ENCODE results near the gene ZNF32.

The ZNF32 gene, protein sequence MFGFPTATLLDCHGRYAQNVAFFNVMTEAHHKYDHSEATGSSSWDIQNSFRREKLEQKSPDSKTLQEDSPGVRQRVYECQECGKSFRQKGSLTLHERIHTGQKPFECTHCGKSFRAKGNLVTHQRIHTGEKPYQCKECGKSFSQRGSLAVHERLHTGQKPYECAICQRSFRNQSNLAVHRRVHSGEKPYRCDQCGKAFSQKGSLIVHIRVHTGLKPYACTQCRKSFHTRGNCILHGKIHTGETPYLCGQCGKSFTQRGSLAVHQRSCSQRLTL

DNA sequence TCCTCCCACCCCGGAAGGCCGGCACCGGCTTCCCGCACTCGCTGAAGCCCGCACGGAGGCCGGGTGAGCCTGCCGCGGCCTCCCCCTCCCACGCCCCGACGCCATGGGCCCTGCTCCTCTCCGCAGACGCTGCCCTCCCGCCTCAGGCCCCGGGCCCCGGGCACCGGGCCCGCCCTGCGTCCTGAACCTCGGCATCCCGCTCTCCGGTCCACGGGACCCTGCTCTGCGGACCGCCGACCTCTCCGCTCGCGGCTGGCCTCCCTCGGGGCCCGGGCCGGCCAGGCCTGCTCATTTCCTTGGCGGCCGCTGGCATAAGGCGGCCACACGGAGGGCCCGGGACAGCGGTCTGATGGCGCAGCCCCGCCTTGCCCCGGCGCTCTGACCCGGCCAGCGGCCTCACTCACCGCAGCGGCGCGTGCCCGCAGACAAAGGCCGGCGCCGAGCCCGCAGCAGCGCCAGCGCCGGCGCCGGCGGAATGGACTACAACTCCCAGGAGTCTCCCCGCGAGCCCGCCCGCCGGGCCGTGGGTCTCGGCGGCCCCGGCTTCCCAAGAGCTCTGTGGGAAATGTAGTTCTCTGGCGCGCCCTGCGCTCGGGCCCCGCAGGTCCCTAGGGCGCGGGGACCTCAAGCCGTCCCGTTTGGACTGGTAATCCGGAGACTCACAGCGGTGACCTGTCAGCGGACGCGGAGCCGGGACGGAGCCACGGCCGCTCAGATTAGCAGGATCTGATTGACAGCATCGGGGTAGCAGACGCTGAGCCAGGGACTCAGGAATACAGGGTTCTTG lies at the start of gene ZNF32:
ZNF32 (minus strand) TSS at position 484 of the 787 bp plus-strand sequence. CDS start 2,748 bp downstream, outside the sequence.
- peak; percentile 46 for DNase-seq

DNA sequence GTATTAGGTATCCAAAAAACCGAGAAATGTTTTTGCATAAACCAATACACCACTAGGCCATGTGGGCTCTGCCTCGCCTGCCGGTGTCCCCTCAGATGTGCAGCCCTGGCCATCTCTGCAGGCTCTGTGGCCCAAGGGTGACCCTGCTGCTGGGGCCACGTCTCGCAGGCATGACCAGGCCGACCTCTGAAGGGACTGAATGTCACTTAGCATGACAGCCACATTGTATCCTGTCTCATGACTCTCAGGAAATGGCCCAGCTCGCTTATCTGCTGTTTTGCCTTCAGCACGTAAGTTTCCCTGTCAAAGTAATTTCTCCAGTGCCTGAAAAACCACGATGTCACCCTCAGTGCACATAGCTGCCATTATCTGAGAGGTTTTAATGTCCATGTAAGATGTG lies 49.5 kb upstream of the ZNF32 start:
- no peak for DNase-seq

DNA sequence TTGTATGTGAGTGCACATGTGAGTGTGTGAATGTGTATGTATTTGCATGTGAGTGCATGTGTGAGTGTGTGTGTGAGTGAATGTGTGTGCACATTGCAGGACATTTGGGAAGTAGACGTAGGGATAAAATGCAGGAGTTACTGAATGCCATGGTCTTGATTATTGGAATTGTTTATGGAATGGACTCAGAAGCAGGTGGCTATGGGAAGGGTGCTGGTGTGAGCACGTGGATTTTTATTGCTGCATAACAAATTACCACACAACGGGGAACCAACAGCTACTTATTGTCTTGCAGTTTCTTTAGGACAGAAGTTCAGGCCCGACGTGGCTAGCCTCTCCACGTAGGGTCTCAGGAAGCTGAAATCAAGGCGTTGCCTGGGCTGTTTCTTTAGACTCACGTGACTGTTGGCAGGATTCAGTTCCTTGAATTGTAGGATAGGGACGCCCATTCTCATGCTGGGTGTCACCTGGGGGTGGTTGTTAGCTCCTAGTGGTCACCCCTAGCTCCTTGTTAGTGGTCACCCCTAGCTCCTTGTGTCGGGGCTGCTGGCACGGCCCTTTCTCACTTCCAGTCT lies 48.3 kb upstream of the ZNF32 start:
- no peak for DNase-seq

DNA sequence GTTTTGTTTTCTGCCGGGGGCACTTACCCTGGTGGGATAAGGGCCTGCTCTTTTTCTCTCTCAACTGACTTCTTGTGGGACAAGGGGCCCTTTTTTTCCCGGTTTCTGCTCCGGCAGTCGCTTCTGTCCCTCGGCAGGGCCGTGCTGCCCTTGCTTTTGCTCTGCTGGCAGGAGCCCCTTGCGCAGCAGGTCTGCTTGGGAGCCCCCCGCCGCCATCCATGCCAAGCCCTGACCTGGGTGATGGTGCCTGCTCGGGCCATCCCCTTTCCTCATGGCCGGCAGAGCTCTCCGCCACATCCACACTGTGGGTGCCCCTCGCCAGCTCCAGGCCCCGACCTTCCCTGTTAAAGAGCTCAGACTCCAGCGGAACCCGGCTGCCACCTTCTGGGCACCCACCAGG lies 47.0 kb upstream of the ZNF32 start:
- no peak for DNase-seq

DNA sequence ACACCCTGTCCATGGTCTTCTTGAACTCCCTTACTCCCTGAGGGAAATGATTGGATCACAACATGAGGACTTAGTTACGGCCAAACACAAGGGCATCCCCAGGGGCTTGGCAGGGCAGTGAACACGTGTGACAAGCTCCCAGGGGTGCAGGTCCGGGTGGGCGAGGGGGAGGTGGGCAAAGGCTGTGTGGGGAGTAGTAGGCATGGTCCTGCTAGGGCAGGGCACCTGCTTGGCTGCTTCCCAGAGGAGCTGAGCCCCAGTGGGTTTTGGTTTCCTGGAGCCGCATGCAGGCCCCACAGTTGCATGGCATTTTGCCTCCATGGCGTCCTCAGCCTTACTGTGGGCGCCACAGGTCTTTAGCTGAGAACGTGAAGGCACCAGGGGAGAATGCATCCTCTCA lies 46.6 kb upstream of the ZNF32 start:
- DNase-seq, result no peak

DNA sequence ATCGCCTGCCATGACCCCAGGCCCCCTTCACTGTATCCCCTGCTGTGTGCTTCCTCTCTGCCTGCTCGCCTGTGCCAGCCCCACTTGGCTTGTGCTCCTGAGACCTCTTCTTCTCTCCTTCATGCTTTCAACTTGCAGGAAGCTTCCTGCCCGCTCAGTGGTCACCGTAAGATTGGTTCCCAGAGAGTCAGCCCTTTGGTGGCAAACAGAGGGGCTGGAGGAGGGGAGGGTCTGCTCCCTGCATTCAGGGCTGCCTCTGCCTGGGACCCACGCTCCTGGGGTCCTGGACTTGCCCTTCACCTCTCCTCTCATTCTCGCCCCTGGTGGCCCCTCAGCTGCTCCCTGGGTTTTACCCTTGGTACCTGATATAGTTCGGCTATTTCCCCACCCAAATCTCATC lies 45.8 kb upstream of the ZNF32 start:
- no peak for DNase-seq

DNA sequence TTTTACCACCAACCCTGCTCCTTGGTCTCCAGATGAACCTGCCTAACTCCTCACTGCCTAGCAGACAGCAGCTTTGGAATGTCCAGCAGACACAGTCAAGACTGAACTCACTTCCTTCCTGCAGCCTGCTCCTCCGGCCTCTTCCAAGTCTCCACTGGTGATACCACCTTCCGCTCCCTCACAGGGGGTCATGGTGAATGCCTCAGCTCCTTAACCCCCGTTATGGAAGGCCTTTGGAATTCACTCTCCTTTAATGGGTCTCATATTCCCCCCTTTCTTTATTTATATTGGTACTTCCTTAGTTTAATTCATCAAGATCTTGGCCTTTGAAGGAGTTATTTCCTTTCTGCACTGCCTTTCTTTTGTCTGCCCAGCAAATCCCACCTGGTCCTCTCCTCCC lies 44.9 kb upstream of the ZNF32 start:
- no peak for DNase-seq

DNA sequence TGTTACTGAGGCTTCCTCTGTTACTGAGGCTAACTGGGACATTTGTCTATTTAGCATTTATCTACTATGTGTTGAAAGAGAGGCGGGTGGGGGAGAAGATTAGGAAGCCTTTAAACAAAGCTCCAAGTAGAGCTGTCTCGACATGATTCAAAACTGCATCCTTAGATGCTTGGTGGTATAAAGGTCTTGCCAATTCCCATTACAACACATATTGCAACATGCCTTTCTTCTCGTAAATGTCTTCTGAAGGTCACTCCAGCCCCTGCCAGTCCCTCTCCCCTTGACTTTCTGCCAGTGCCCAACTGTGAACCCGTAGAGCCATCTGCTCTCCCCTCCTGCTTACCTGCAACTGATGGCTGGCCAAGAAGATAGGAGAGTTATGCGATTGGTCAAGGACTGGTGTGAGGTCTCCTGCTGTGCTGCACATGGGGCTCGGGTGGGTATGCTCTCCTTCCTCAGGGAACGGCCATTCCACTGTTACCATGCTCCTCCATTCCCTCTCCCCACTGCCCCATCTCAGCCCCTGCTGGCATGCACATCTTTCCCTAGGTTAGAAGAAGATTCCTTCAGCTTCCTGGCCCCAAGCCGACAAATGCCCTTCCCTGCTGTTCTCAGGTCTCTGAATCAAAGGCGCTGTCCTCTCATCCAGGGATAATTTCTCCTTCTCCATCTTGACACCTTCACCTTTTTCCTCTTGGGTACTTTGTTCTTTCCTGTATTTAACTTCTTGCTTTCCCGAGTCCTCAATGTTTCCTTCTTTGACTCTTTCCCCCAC lies 43.6 kb upstream of the ZNF32 start:
- no peak for DNase-seq

DNA sequence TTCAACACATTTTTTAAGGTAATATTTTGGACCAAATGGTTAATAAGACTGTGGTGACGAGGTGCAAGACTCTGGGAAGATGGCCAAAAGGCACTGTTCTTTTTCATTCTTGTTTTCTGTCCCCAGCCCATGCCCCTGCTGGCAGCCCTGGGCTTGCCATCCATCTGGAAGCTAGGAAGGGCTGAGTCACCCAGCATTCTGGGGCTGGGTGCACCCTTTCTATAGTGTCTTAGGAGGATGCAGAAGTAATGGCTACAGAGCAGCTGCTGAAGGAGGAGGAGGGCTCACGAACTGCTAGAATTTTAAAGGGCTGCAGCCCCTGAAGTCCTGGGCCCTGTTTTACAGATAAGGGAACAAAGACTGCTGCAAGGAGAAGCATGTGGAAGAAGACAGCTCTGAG lies 42.8 kb upstream of the ZNF32 start:
- no peak for DNase-seq

DNA sequence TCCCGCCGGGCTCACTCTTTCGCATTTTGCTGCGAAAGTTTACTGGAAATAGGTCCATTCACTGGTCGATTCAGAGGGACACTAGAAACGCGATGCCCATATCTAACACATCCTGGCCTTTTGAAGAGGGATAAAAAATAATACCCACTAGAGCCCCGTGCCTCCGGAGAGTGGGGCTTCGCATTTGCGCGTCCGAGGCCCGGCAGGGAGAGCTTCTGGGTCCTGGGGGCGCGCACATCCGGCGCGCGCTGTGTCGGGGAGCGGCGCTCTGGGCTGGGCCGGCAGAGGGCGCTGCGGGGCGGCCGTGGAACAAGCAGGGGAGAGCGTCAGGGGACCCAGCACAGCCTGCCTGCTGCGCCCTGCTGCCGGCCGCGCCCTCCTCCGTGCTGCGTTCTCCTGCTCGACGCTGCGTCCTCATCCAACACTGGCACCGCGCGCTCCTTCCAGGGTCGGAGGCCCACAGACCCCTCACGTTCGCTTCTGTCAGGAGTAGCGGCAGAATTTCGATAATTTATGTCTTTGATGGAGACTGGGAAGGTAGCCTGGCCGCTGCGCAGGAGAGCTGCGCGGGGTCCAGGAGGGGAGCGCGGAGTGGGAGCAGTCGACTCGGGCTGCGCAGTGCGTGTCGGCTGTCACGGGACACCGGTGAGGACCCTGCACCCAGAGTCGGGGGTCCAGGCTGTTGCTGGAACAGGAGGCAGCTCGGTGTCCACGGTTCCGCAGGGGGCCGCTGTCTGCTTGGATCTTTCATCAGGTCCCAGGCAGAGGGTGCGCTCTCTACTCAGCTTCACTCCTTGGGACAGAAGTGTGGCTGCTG lies 41.5 kb upstream of the ZNF32 start:
- DNase-seq, result no peak

DNA sequence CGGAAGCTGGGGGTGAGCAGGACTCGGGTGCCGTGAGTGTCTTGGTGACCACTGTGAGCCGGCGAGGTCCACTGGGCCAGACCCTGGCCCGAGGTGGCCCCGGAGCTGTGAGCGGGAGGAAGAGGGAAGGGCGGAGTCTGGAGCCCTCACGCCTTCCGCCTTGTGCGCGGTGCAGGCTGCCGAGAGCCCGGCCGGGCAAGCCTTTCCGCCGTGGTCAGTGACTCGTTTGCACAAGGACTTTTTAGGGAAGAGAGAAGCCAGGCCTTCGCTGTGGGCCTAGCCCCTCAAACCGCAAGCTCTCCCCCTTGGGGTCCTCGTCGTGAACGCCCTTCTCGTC lies 40.9 kb upstream of the ZNF32 start:
- DNase-seq, result no peak

DNA sequence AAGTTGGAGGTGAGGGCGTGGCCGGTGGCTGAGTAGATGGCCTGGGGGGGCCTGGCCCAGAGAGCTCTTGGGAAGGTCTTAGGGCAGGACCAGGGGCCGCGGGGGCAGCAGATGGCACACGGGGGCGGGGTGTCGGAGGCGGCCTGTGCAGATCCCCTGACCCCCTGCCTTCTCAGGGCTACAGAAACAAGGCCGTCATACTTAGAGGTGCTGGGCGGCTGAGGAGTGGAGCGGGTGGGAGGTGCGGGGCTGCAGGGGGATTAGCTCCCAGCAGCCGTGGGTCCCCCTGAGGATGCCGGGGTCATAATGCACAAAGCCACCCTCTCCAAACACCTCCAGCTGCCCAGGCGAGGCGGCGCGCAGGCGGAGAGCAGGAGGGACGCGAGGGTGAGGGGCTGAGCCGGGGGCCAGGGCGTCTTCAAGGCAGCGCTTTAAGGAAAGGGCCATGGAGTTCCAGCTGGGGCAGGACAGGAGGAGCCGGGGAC lies 40.4 kb upstream of the ZNF32 start:
- no peak for DNase-seq

DNA sequence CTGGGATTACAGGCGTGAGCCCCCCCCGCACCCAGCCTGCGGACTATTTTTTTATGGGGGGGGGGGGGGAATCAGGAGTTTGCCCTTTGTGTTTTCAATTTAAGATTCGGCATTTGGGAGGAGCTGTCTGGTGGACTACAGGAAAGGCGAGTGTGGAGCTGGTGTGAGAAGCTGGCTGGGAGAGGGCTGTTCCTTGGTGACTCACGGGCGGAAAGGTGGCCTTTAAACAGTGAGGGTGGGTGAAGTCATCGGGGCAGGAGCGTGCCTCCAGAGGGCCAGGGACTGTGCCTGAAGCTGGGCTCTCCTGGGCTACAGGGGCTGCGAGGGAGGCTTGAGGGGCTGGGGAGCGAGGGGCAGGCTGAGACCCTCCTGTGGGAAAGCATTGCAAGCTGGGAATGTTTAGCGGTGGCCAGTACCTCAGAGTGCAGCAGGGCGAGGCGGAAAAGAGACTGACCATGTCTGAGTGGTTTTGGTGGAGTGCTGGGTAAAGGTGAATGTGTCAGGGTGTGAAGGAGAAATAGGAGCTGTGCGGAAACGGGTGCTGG lies 39.7 kb upstream of the ZNF32 start:
- no peak for DNase-seq

DNA sequence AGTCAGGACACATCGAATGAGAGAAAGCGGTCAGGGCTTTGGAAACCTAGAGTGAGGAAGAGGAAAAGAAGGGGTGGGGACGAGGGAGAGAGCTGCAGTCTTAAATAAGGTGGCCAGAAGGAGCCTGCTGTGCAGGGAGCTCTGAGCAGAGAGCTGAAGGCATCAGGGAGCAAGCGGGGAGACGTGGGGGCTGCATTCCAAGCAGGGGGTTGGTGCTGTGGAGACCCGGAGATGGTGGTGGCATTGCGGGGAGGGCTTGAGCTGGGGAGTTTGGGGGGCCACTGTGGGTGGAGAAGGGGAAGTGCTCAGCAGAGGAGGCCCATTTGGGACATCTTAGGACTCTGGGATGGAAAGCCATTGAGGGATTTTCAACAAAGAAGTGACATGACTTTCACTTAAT lies 38.7 kb upstream of the ZNF32 start:
- DNase-seq, result no peak

DNA sequence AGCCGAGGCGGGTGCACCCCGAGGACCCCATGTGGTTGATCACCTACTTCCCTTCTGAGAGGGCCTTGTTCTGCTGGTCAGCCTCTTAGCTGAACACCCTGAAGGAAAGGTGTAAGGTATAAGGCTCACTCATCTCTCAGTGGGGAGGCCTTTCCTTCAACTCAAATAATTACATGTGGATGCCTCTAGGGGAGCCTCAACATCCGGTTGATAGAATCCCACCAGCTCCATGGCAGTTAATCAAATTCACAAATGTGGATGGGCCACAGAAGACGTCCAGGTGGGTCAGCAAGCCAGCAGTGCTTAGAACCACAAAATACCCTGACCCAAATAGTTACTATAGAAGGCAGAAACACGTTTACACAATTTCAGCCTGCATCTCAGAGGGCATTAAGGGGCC lies 37.7 kb upstream of the ZNF32 start:
- DNase-seq, result no peak

DNA sequence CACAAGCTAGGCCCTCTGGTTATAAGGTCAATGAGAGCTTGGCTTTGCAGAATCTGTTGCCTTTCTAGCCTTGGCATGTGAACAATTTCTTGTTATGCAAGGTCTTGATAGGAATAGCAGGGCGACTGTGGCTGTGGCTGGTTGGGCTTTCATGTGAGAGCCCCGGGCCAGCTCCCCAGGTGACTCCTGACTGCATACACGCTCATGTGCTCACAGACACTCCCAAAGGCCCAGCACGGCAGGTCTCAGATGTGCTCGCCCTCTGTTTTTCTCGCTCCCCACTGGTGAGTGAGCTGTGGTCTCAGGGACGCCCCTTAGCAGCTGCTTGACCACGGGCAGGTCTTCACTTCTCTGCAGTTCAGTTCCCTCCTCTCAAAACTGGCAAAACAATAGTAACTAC lies 37.1 kb upstream of the ZNF32 start:
- no peak for DNase-seq

DNA sequence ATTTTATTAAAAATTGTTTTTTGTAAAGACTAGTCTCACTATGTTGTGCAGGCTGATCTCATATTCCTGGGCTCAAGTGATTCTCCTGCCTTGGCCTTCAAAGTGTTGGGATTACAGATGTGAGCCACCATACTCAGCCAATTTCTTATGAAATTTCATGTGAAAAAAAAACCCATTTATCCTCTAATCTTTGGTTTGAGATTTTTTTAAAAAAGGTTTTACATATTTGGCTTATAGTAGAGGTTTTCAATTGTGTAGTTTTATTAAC lies 35.5 kb upstream of the ZNF32 start:
- no peak for DNase-seq

DNA sequence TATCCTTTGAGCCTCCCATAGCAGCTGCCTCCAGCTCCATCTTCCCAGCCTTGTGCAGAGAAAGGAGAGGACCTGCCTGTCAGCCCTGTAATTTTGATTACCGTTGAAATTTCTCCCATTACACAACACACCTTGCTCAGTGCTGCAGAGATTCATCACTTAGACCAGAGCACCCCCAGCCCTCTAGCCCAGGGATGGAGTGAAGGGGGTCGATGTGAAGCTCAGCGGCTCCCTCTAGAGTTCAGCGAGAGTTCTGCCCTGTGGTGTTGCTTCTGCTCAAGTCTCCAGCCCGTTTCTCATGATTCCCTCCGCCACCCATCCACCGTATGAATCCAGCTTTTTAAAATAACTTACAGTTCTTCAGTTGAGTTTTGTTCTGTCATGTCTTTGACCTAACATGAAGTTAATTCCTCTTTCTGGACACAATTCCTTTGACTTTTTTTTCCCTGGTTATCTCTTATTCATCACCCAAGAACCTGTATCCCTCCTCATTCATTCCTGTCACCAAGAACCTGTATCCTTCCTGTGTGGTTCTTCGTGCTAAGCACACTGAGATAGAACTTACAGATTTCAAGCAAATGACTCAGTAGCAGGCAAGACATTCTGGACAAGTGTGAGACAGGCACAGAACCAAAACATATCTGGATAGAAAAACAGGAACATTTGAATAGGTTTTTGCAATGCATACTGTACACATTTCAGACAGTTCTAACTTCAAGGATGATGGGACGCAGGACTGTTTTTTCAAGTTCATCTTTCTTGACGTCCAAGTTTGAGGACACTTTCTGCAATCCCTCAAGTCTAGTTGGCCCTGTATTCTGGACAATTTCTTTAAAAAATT lies 35.0 kb upstream of the ZNF32 start:
- no peak for DNase-seq

DNA sequence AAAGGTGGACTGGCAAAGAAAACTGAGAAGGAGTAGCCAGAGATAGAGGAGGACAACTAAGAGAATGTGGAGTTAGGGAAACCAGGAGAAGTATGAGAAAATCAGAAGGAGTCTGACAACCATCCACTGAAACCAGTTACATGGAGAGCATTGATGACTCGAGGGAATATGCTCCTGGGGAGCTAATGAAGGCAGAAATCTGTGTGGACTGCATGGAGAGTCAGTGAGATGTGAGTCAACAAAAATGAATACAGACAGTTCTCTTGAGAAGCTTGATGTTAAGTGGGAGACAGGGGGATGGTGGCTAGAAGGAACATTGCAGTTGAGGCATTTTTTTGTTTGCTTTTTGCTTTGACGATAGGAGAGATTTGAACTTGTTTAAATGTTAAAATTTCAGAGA lies 34.3 kb upstream of the ZNF32 start:
- DNase-seq, result no peak

DNA sequence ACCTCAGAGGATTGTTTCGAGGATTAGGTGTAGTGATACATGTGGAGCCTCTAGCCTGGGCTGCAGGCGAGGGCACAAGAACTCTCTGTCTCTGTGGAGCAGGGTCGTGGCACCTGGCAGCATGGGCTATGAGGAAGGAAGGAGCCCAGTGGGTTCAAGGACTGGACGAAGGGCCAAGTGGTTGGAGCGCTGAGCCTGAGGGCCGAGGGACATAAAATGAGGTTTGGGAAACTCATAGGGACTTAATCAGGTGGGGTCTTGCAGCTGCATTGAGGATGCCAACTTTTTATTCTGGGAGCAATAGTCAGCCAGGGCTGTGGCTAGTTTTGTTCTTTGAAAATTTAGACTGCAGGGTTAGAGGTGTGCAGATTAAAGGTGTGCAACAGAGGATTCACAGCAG lies 33.0 kb upstream of the ZNF32 start:
- no peak for DNase-seq

DNA sequence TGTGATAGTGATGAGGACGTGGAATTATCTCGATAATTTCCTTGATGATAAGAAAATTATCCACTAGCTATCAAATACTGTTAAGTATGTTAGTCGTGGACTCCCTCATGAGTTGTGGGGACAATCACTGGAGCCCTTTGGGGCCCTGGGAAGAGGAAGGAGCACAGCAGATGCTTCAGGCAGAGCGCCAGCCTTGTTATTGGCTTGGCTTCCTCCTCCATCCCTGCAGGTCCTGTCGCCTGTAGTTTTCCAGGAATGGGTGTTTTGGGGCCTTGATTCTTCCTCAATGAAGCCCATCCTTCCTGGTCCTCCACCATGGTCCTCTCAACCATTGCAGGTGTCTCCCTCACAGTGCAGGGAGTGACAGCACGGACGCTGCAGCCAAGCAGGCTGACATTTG lies 32.5 kb upstream of the ZNF32 start:
- no peak for DNase-seq

DNA sequence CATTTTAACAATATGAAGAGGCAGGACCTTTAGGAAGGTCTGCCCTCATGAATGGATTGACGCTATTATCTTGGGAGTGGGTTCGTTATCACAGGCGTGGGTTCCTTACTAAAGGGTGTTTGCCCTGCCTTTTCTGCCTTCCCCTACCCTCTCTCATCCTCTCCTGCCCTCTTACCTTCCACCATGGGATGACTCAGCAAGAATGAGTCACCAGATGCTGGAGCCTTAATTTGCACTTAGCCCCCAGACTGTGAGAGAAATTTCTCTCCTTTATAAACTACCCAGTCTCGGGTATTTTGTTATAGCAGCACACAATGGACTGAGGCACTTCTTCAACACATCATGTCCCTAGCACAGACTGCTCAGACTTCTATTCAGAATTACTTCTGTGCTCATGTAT lies 31.4 kb upstream of the ZNF32 start:
- no peak for DNase-seq
